Stimulated activated CD4-positive, alpha-beta T cell treated with anti-CD3 and anti-CD28 coated beads, Interleukin-2, amount 100 ng/mL, for 4 hours (primary cell): ENCODE data around the gene CALCA.
"Not testable (repeated sequence)": the region's sequence is repeated elsewhere in the genome, so short reads cannot be mapped to it uniquely, and the experiment has no call there.

Experiments
- DNase-seq: peaks from one replicate; pipeline ENCODE4 v3.0.0-alpha.2; 2020; ENCODE audit warnings: low read depth

Gene CALCA

GRCh38 chr11:14971865-14972580, at the start of gene CALCA:
TSS of gene CALCA (minus strand) at chr11:14972351. CDS start at chr11:14971192, 1,159 bp downstream.
- DNase-seq: no peak

- DNase-seq: no peak
Measured at GRCh38 chr11:15016200-15016599, 44.0 kb upstream of the CALCA start.

GRCh38 chr11:15011776-15012345, 39.7 kb upstream of the CALCA start:
- DNase-seq: no peak

- DNase-seq: no peak
Measured at GRCh38 chr11:15010865-15011264, 38.7 kb upstream of the CALCA start.

GRCh38 chr11:15006139-15006759, 34.1 kb upstream of the CALCA start:
- no peak for DNase-seq

GRCh38 chr11:14988133-14988532, 16.0 kb upstream of the CALCA start:
- DNase-seq: not testable (repeated sequence)

- DNase-seq: no peak
Measured at GRCh38 chr11:14981507-14981906, 9.4 kb upstream of the CALCA start.

GRCh38 chr11:14980854-14981253, 8.7 kb upstream of the CALCA start:
- no peak for DNase-seq

- no peak for DNase-seq
Measured at GRCh38 chr11:14977101-14977880, 5.1 kb upstream of the CALCA start.

- DNase-seq: no peak
Measured at GRCh38 chr11:14975252-14975587, 3.1 kb upstream of the CALCA start.

- DNase-seq: peak; percentile 40
Measured at GRCh38 chr11:14974515-14975251, 2.5 kb upstream of the CALCA start.

GRCh38 chr11:14973621-14974514, 1.7 kb upstream of the CALCA start:
- no peak for DNase-seq

- no peak for DNase-seq
Measured at GRCh38 chr11:14972581-14973495, 687 bp upstream of the CALCA start.

GRCh38 chr11:14969901-14970323, 2.2 kb downstream of the CALCA start:
- DNase-seq: peak; percentile 19

- no peak for DNase-seq
Measured at GRCh38 chr11:14967581-14968243, 4.4 kb downstream of the CALCA start.

- no peak for DNase-seq
Measured at GRCh38 chr11:14956111-14956510, 16.0 kb downstream of the CALCA start.

- no peak for DNase-seq
Measured at GRCh38 chr11:14954581-14954980, 17.6 kb downstream of the CALCA start.

- no peak for DNase-seq
Measured at GRCh38 chr11:14953904-14954303, 18.2 kb downstream of the CALCA start.

GRCh38 chr11:14949437-14950147, 22.6 kb downstream of the CALCA start:
- no peak for DNase-seq
